ENCODE measurements around the gene CDC6.

Gene CDC6

DNA sequence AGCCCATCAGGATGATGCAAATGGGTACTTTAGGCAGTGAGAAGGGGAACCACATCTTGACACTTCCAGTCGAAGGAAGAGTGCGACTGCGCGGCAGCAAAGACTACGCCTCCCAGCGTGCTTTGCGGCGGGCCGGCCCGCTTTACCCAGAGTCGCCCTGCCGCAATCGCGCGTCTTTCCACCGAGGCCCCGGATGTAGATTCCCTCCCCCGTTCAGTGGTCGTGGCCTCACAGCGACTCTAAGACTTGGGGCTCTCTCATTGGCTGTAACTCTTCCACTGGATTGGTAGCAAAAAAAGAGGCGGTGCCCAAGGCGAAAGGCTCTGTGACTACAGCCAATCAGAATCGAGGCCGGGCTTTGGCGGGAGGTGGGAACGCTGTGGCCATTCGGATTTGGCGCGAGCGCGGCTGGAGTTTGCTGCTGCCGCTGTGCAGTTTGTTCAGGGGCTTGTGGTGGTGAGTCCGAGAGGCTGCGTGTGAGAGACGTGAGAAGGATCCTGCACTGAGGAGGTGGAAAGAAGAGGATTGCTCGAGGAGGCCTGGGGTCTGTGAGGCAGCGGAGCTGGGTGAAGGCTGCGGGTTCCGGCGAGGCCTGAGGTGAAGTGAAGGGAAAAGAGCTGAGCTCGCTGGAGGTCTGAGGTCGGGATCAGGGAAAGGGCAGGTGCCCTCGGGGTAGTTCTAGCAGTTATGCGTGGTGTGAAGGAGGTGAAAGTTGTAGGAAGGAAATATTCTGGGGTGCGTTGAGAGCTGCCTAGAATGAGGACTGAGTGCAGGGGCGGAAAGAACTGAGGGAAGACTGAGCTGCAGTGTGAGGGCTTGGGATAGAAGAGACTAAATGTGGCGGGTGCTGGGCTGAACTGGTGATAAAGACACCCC lies at the start of gene CDC6:
Gene CDC6 (plus strand): TSS at position 386 of the 876 bp plus-strand sequence. CDS start 1,542 bp downstream, outside the sequence.
- Histone ChIP-seq H3K4me1 (ENCODE audit: control insufficient read depth, insufficient read depth, low read length) (no peaks in the 10 kb centered on the region), H3K27ac (ENCODE audit: low read depth, low read length) (peak within 1 kb of the TSS; percentile 92), H3K4me3 (ENCODE audit: low read depth, low read length) (peak within 1 kb of the TSS; percentile 93), H3K27me3 (ENCODE audit: control insufficient read depth, insufficient read depth, low read length) (no peaks in the 10 kb centered on the region), H3K36me3 (ENCODE audit: control insufficient read depth, insufficient read depth, low read length) (peaks cover 31% of the 10 kb centered on the region), H3K9ac (ENCODE audit: low read depth, low read length) (peak within 1 kb of the TSS; percentile 95), H3K9me3 (ENCODE audit: control insufficient read depth, insufficient read depth, low read length) (no peaks in the 10 kb centered on the region)

GRCh38 chr17:40241252-40241834 lies 46.3 kb upstream of the CDC6 start:
- no peak overlapping the region for H3K9ac ChIP-seq (ENCODE audit: low read depth, low read length)
- H3K27me3 ChIP-seq (ENCODE audit: control insufficient read depth, insufficient read depth, low read length): no peaks in the 10 kb centered on the region

DNA sequence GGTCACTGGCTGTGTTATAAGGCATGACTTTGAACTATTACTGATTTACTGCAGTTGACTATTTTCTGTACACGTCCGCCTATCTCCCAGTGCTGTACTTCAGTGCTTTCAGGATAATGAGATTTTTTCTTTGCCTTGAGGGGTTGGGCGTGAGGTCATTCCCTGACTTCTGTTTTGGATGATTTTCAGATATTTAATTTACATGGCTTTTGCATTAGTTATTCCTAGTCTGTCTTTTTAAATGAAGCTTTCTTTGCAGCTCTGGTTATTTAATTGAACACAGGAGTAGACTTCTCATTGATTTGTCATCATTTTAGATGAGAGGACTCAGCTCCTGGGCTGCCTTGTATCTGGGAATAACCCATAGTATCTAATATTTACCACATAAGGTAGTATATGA lies 44.9 kb upstream of the CDC6 start:
- no peak overlapping the region for H3K4me3 ChIP-seq (ENCODE audit: low read depth, low read length)
- H3K36me3 ChIP-seq (ENCODE audit: control insufficient read depth, insufficient read depth, low read length): no peaks in the 10 kb centered on the region
- H3K9ac ChIP-seq (ENCODE audit: low read depth, low read length): no peak overlapping the region
- H3K27me3 ChIP-seq (ENCODE audit: control insufficient read depth, insufficient read depth, low read length): no peaks in the 10 kb centered on the region
- no peak overlapping the region for H3K27ac ChIP-seq (ENCODE audit: low read depth, low read length)
- H3K4me1 ChIP-seq (ENCODE audit: control insufficient read depth, insufficient read depth, low read length): no peaks in the 10 kb centered on the region
- H3K9me3 ChIP-seq (ENCODE audit: control insufficient read depth, insufficient read depth, low read length): no peaks in the 10 kb centered on the region

More at GRCh38 chr17:40241252-40241834, 46.3 kb upstream of the CDC6 start:
- Histone ChIP-seq H3K36me3 (ENCODE audit: control insufficient read depth, insufficient read depth, low read length) (no peaks in the 10 kb centered on the region), H3K4me1 (ENCODE audit: control insufficient read depth, insufficient read depth, low read length) (no peaks in the 10 kb centered on the region), H3K27ac (ENCODE audit: low read depth, low read length) (no peak overlapping the region), H3K4me3 (ENCODE audit: low read depth, low read length) (no peak overlapping the region), H3K9me3 (ENCODE audit: control insufficient read depth, insufficient read depth, low read length) (no peaks in the 10 kb centered on the region)

- no peak overlapping the region for H3K27ac ChIP-seq (ENCODE audit: low read depth, low read length)
- H3K4me3 ChIP-seq (ENCODE audit: low read depth, low read length): no peak overlapping the region
- no peaks in the 10 kb centered on the region for H3K27me3 ChIP-seq (ENCODE audit: control insufficient read depth, insufficient read depth, low read length)
- H3K9ac ChIP-seq (ENCODE audit: low read depth, low read length): no peak overlapping the region
- no peaks in the 10 kb centered on the region for H3K9me3 ChIP-seq (ENCODE audit: control insufficient read depth, insufficient read depth, low read length)
- H3K36me3 ChIP-seq (ENCODE audit: control insufficient read depth, insufficient read depth, low read length): no peaks in the 10 kb centered on the region
- no peaks in the 10 kb centered on the region for H3K4me1 ChIP-seq (ENCODE audit: control insufficient read depth, insufficient read depth, low read length)
These were observed 43.9 kb upstream of the CDC6 start for GRCh38 chr17:40243761-40244160.

- no peak overlapping the region for H3K9ac ChIP-seq (ENCODE audit: low read depth, low read length)
- no peaks in the 10 kb centered on the region for H3K9me3 ChIP-seq (ENCODE audit: control insufficient read depth, insufficient read depth, low read length)
- no peak overlapping the region for H3K4me3 ChIP-seq (ENCODE audit: low read depth, low read length)
- H3K27me3 ChIP-seq (ENCODE audit: control insufficient read depth, insufficient read depth, low read length): no peaks in the 10 kb centered on the region
- H3K27ac ChIP-seq (ENCODE audit: low read depth, low read length): no peak overlapping the region
- H3K4me1 ChIP-seq (ENCODE audit: control insufficient read depth, insufficient read depth, low read length): no peaks in the 10 kb centered on the region
- no peaks in the 10 kb centered on the region for H3K36me3 ChIP-seq (ENCODE audit: control insufficient read depth, insufficient read depth, low read length)
These were observed 43.4 kb upstream of the CDC6 start for GRCh38 chr17:40244255-40244654.

- Histone ChIP-seq H3K4me3 (ENCODE audit: low read depth, low read length) (no peak overlapping the region), H3K4me1 (ENCODE audit: control insufficient read depth, insufficient read depth, low read length) (no peaks in the 10 kb centered on the region), H3K9me3 (ENCODE audit: control insufficient read depth, insufficient read depth, low read length) (no peaks in the 10 kb centered on the region), H3K9ac (ENCODE audit: low read depth, low read length) (no peak overlapping the region), H3K27ac (ENCODE audit: low read depth, low read length) (no peak overlapping the region), H3K36me3 (ENCODE audit: control insufficient read depth, insufficient read depth, low read length) (no peaks in the 10 kb centered on the region), H3K27me3 (ENCODE audit: control insufficient read depth, insufficient read depth, low read length) (no peaks in the 10 kb centered on the region)
These were observed 39.7 kb upstream of the CDC6 start for GRCh38 chr17:40247926-40248495.

DNA sequence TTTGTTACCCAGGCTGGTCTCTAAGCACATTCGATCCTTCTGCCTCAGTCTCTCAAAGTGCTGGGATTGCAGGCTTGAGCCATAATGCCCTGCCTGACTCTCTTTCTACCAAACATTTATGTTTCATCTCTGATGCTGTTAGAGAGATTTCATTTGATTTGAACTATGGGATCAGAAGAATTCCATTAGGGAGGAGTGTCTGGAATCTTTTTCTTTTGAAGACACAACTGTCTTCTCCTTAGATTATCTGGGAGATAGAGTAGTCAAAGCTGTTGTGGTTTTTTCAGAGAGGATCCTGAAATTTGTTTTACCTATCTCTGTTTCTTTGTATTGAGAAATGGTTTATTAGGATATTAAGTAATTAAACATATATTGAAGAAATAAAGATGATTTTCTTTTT lies 39.2 kb upstream of the CDC6 start:
- H3K4me1 ChIP-seq (ENCODE audit: control insufficient read depth, insufficient read depth, low read length): no peaks in the 10 kb centered on the region
- no peaks in the 10 kb centered on the region for H3K27me3 ChIP-seq (ENCODE audit: control insufficient read depth, insufficient read depth, low read length)
- no peak overlapping the region for H3K4me3 ChIP-seq (ENCODE audit: low read depth, low read length)
- H3K36me3 ChIP-seq (ENCODE audit: control insufficient read depth, insufficient read depth, low read length): no peaks in the 10 kb centered on the region
- H3K9ac ChIP-seq (ENCODE audit: low read depth, low read length): no peak overlapping the region
- H3K9me3 ChIP-seq (ENCODE audit: control insufficient read depth, insufficient read depth, low read length): no peaks in the 10 kb centered on the region
- no peak overlapping the region for H3K27ac ChIP-seq (ENCODE audit: low read depth, low read length)

DNA sequence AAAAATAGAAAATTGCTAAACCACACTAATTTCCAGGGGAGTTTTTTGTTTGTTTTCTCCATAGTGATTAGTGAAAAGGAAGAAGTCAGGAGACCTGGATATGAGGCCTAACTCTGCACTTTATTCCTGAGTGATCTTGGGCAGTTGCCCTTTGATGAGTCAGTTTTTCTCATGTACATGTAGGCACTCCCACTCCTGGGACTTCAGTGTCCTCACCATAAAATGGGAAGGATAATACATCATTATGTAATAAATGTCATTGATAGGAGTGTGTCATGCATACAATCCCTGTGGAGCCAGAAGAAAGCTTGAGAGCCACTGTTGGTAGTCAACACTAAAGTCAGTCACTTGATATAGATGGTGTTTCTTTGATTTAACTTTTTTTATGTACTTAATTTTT lies 36.1 kb upstream of the CDC6 start:
- H3K9ac ChIP-seq (ENCODE audit: low read depth, low read length): no peak overlapping the region
- no peak overlapping the region for H3K27ac ChIP-seq (ENCODE audit: low read depth, low read length)
- peaks cover 6% of the 10 kb centered on the region for H3K36me3 ChIP-seq (ENCODE audit: control insufficient read depth, insufficient read depth, low read length)
- no peaks in the 10 kb centered on the region for H3K9me3 ChIP-seq (ENCODE audit: control insufficient read depth, insufficient read depth, low read length)
- H3K4me1 ChIP-seq (ENCODE audit: control insufficient read depth, insufficient read depth, low read length): no peaks in the 10 kb centered on the region
- H3K27me3 ChIP-seq (ENCODE audit: control insufficient read depth, insufficient read depth, low read length): no peaks in the 10 kb centered on the region
- no peak overlapping the region for H3K4me3 ChIP-seq (ENCODE audit: low read depth, low read length)

- H3K9ac ChIP-seq (ENCODE audit: low read depth, low read length): no peak overlapping the region
- H3K27me3 ChIP-seq (ENCODE audit: control insufficient read depth, insufficient read depth, low read length): no peaks in the 10 kb centered on the region
- peaks cover 14% of the 10 kb centered on the region for H3K36me3 ChIP-seq (ENCODE audit: control insufficient read depth, insufficient read depth, low read length)
- H3K4me3 ChIP-seq (ENCODE audit: low read depth, low read length): no peak overlapping the region
- H3K9me3 ChIP-seq (ENCODE audit: control insufficient read depth, insufficient read depth, low read length): no peaks in the 10 kb centered on the region
- H3K27ac ChIP-seq (ENCODE audit: low read depth, low read length): no peak overlapping the region
- H3K4me1 ChIP-seq (ENCODE audit: control insufficient read depth, insufficient read depth, low read length): no peaks in the 10 kb centered on the region
These were observed 34.1 kb upstream of the CDC6 start for GRCh38 chr17:40253565-40253964.

GRCh38 chr17:40259505-40259904 lies 28.2 kb upstream of the CDC6 start:
- H3K4me3 ChIP-seq (ENCODE audit: low read depth, low read length): no peak overlapping the region
- no peak overlapping the region for H3K9ac ChIP-seq (ENCODE audit: low read depth, low read length)
- H3K9me3 ChIP-seq (ENCODE audit: control insufficient read depth, insufficient read depth, low read length): no peaks in the 10 kb centered on the region
- H3K4me1 ChIP-seq (ENCODE audit: control insufficient read depth, insufficient read depth, low read length): no peaks in the 10 kb centered on the region
- no peak overlapping the region for H3K27ac ChIP-seq (ENCODE audit: low read depth, low read length)
- no peaks in the 10 kb centered on the region for H3K27me3 ChIP-seq (ENCODE audit: control insufficient read depth, insufficient read depth, low read length)
- peaks cover 46% of the 10 kb centered on the region for H3K36me3 ChIP-seq (ENCODE audit: control insufficient read depth, insufficient read depth, low read length)

- H3K27ac ChIP-seq (ENCODE audit: low read depth, low read length): no peak overlapping the region
- H3K4me1 ChIP-seq (ENCODE audit: control insufficient read depth, insufficient read depth, low read length): no peaks in the 10 kb centered on the region
- peaks cover 56% of the 10 kb centered on the region for H3K36me3 ChIP-seq (ENCODE audit: control insufficient read depth, insufficient read depth, low read length)
- no peak overlapping the region for H3K9ac ChIP-seq (ENCODE audit: low read depth, low read length)
- H3K9me3 ChIP-seq (ENCODE audit: control insufficient read depth, insufficient read depth, low read length): no peaks in the 10 kb centered on the region
- no peaks in the 10 kb centered on the region for H3K27me3 ChIP-seq (ENCODE audit: control insufficient read depth, insufficient read depth, low read length)
- no peak overlapping the region for H3K4me3 ChIP-seq (ENCODE audit: low read depth, low read length)
These were observed 27.2 kb upstream of the CDC6 start for GRCh38 chr17:40260528-40260927.
